ENCODE data around the gene DOCK1.

DOCK1 gene

GRCh38 chr10:127194111-127194510 is 288.9 kb downstream of the DOCK1 start:
- no peak for DNase-seq

GRCh38 chr10:127194599-127194998 is 289.4 kb downstream of the DOCK1 start:
- DNase-seq = no peak

- peak; percentile 20 for DNase-seq
Measured at GRCh38 chr10:127195041-127195506, 289.8 kb downstream of the DOCK1 start.

GRCh38 chr10:127195571-127196281 is 290.5 kb downstream of the DOCK1 start:
- DNase-seq = peak; percentile 15

GRCh38 chr10:127196282-127197153 is 291.3 kb downstream of the DOCK1 start, which contains the start of gene INSYN2A:
Gene INSYN2A, minus strand, starts transcription at chr10:127196591. Its CDS starts 20,196 bp downstream, at chr10:127176395.
- peak; percentile 65 for DNase-seq

GRCh38 chr10:127197154-127197432 is 291.9 kb downstream of the DOCK1 start:
- DNase-seq = peak; percentile 32

GRCh38 chr10:127198307-127198706 is 293.1 kb downstream of the DOCK1 start:
- peak; percentile 15 for DNase-seq

- no peak for DNase-seq
Measured at GRCh38 chr10:127198721-127199120, 293.5 kb downstream of the DOCK1 start.

GRCh38 chr10:127200646-127201045 is 295.4 kb downstream of the DOCK1 start:
- no peak for DNase-seq

- DNase-seq = no peak
Measured at GRCh38 chr10:127203067-127203466, 297.8 kb downstream of the DOCK1 start.

- DNase-seq = no peak
Measured at GRCh38 chr10:127207081-127207480, 301.9 kb downstream of the DOCK1 start.

GRCh38 chr10:127210936-127211466 is 305.8 kb downstream of the DOCK1 start:
- DNase-seq = peak; percentile 42

- peak; percentile 67 for DNase-seq
Measured at GRCh38 chr10:127215866-127216265, 310.6 kb downstream of the DOCK1 start.

- peak; percentile 27 for DNase-seq
Measured at GRCh38 chr10:127216274-127216673, 311.0 kb downstream of the DOCK1 start.

GRCh38 chr10:127216786-127217185 is 311.6 kb downstream of the DOCK1 start:
- DNase-seq = peak; percentile 44

GRCh38 chr10:127218658-127219057 is 313.4 kb downstream of the DOCK1 start:
- no peak for DNase-seq

- no peak for DNase-seq
Measured at GRCh38 chr10:127221281-127221680, 316.1 kb downstream of the DOCK1 start.

GRCh38 chr10:127227027-127227426 is 321.8 kb downstream of the DOCK1 start:
- no peak for DNase-seq

GRCh38 chr10:127227663-127228062 is 322.4 kb downstream of the DOCK1 start:
- DNase-seq = no peak

GRCh38 chr10:127228195-127228787 is 323.1 kb downstream of the DOCK1 start:
- DNase-seq = peak; percentile 45

GRCh38 chr10:127234306-127234800 is 329.1 kb downstream of the DOCK1 start:
- no peak for DNase-seq

- no peak for DNase-seq
Measured at GRCh38 chr10:127236266-127236665, 331.0 kb downstream of the DOCK1 start.

- DNase-seq = no peak
Measured at GRCh38 chr10:127242914-127243313, 337.7 kb downstream of the DOCK1 start.

Data from NCI-H2171 treated with DMSO at 0.1 percent for 48 hours (cell line).